ENCODE results near the gene BRPF1.

DNA sequence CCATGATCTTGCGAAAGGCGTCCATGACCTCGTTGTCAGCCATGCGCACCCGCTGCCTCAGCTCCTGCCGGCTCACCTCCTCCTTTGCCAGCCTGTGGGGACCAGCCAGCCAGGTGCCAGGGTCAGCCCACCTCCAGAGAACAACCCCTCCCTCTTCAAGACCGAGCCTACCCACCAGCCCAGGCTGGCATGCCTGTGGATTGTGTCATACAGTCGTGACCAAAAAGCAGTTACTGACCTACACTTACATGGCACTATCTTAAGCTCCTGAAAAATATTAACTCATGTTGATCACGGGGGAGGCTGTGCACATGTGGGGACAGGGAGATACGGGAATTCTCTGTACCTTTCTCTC, 48.9 kb downstream of the BRPF1 start:
- TF ChIP-seq, protein P1, sequence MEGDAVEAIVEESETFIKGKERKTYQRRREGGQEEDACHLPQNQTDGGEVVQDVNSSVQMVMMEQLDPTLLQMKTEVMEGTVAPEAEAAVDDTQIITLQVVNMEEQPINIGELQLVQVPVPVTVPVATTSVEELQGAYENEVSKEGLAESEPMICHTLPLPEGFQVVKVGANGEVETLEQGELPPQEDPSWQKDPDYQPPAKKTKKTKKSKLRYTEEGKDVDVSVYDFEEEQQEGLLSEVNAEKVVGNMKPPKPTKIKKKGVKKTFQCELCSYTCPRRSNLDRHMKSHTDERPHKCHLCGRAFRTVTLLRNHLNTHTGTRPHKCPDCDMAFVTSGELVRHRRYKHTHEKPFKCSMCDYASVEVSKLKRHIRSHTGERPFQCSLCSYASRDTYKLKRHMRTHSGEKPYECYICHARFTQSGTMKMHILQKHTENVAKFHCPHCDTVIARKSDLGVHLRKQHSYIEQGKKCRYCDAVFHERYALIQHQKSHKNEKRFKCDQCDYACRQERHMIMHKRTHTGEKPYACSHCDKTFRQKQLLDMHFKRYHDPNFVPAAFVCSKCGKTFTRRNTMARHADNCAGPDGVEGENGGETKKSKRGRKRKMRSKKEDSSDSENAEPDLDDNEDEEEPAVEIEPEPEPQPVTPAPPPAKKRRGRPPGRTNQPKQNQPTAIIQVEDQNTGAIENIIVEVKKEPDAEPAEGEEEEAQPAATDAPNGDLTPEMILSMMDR (IDR thresholded peaks at IDR 0.05), result no peak
- TF ChIP-seq EZH2 (IDR thresholded peaks at IDR 0.05), result no peak
- TF ChIP-seq EZH2phosphoT487 (IDR thresholded peaks at IDR 0.05), result no peak
